Measurements from ENCODE around the gene MILR1. TPM values are rescaled to one million over a fixed set of nuclear protein-coding genes. Genes with fewer than 3 reads are reported as not detected.

MILR1 gene
- total RNA-seq, 1 experiment from 2014 or later, result 35.9 TPM

DNA sequence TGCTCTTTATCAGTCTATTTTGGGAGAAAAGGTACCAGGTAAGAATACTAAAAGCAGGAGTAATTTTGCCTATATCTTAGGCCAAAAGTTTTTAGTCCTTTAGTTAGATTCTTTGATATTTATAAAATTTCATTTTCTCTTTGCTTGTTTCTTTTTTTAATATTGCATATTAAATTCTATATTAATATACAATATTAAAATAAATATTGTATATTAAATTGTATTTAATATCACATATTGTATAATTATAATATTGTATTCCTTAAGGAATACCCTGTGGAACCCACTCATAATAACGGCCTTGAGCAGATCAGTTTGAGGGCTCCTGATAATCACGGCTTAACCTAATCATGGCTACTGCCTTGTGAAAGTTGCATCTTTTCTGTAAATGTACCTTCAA, 59.8 kb downstream of the MILR1 start:
- in situ Hi-C loops (cut with HindIII; ENCODE audit: low pct_unique_long_range_greater_than_20kb, low sequenced_read_pairs), result no loop called here

DNA sequence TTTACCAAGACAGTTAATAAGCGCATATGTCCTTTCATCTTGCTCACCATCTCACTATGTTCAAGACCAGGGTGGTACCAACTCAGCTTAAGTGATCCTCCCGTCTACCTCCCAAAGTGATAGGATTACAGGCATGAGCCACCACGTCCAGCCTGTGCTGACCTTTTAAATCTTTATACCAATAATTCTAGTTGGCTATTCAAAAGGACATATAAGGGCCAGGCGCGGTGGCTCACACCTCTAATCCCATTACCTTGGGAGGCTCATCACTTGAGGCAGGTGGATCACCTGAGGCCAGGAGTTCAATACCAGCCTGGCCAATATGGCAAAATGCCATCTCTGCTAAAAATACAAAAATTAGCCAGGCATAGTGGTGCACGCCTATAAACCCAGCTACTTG, 60.3 kb downstream of the MILR1 start:
- DNase-seq (ENCODE audit: low read depth), result no peak
- in situ Hi-C loops (cut with HindIII; ENCODE audit: low pct_unique_long_range_greater_than_20kb, low sequenced_read_pairs), result no loop called here

More for the DNA sequence above, 59.8 kb downstream of the MILR1 start:
- DNase-seq (ENCODE audit: low read depth), result no peak

DNA sequence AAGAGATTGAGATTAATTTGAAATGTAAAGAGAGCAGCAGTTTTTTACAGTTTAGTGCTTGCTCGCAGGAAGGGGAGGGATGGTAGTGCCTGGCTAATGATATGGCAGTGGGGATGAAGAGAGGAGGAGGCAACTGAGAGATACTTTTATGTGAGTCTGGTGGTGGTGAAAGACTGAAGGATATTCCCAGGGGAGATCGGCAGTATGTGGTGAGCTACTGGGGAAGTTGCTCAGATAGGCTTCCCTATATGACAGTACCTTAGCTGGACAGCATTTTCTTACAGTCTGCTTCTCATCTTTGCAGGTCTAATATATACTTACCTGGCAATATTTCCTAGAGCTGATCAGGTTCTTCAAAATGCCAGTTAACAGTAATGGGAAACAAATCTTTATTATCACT, 66.5 kb downstream of the MILR1 start:
- in situ Hi-C loops (cut with HindIII; ENCODE audit: low pct_unique_long_range_greater_than_20kb, low sequenced_read_pairs), result no loop called here
- no peak for DNase-seq (ENCODE audit: low read depth)

DNA sequence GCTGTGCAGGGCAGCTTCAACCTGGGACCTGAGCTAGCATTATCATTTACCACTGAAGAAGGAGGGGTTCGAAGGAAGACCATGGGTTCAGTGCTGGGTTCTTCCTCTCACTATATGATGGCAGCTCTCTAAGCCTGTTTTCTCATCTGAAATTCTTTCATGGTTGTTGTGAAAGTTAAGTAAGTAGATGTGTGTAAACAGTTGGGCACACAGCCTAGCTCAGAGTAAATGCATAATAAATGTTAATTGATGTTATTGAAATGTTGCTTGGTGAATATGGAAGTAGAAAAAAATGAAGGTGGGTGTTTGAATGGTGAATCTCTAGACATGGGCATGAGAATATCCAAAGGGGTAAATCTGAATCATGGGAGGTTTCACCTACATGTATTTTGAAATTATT, 66.9 kb downstream of the MILR1 start:
- DNase-seq (ENCODE audit: low read depth), result no peak
- in situ Hi-C loops (cut with HindIII; ENCODE audit: low pct_unique_long_range_greater_than_20kb, low sequenced_read_pairs), result no loop called here

Other genes with a start within 250 kb of the MILR1 start
- 8.5 and 11.5 TPM in 2 replicates for gene TEX2, start 185.9 kb upstream of the MILR1 start, total RNA-seq (2014; rRNA removed; shearing (Covaris generic); ENCODE audit: low replicate concordance)
- not detected in 2 replicates for gene PECAM1, start 58.3 kb upstream of the MILR1 start, total RNA-seq (2014; rRNA removed; shearing (Covaris generic); ENCODE audit: low replicate concordance)
- 1.6 and 1.9 TPM in 2 replicates for gene POLG2, start 47.9 kb downstream of the MILR1 start, total RNA-seq (2014; rRNA removed; shearing (Covaris generic); ENCODE audit: low replicate concordance)
- gene DDX5, start 57.2 kb downstream of the MILR1 start, total RNA-seq (2014; rRNA removed; shearing (Covaris generic); ENCODE audit: low replicate concordance), result 293 and 315 TPM in 2 replicates
- gene CEP95, start 57.9 kb downstream of the MILR1 start, total RNA-seq (2014; rRNA removed; shearing (Covaris generic); ENCODE audit: low replicate concordance), result 5.6 and 16.5 TPM in 2 replicates
- gene SMURF2, start 213.2 kb downstream of the MILR1 start, total RNA-seq (2014; rRNA removed; shearing (Covaris generic); ENCODE audit: low replicate concordance), result 24.6 and 38.6 TPM in 2 replicates

All from Caki2 (cell line).